ENCODE data around the gene KCNK2.

GRCh38 chr1:215079456-215079855 is 3.1 kb upstream of the KCNK2 start:
- TF ChIP-seq CTCF (IDR thresholded peaks at IDR 0.05) = no peak
- no peak for TF ChIP-seq POLR2A (IDR thresholded peaks at IDR 0.05)
